HG03103 (cell line): Measurements from ENCODE around the gene MGAM2.

Source experiments
- ATAC-seq: cut with Tn5 transposase; IDR thresholded peaks from one replicate; pipeline ENCODE4 v1.9.1; 2021; ENCODE audit warnings: low read depth; ENCODE audit not compliant: unreplicated experiment

The MGAM2 gene

GRCh38 chr7:142257958-142258357 is 146.4 kb downstream of the MGAM2 start, which contains the start of gene PRSS58:
PRSS58 (minus strand) TSS chr7:142258058; CDS start chr7:142257707, 351 bp downstream.
- ATAC-seq: no peak

- ATAC-seq: no peak
These were observed 152.3 kb downstream of the MGAM2 start for GRCh38 chr7:142263598-142264380.
